Stimulated activated CD4-positive, alpha-beta T cell treated with anti-CD3 and anti-CD28 coated beads, Interleukin-4, amount 100 ng/mL, for 4 hours (primary cell): ENCODE results near the gene RAB3IL1.

ENCODE experiments used
- DNase-seq, 2 experiments: peaks; one replicate each; pipeline ENCODE4 v3.0.0-alpha.2; 2020

RAB3IL1 gene

GRCh38 chr11:61952882-61953281 lies 35.5 kb upstream of the RAB3IL1 start:
- no peak for DNase-seq

DNA sequence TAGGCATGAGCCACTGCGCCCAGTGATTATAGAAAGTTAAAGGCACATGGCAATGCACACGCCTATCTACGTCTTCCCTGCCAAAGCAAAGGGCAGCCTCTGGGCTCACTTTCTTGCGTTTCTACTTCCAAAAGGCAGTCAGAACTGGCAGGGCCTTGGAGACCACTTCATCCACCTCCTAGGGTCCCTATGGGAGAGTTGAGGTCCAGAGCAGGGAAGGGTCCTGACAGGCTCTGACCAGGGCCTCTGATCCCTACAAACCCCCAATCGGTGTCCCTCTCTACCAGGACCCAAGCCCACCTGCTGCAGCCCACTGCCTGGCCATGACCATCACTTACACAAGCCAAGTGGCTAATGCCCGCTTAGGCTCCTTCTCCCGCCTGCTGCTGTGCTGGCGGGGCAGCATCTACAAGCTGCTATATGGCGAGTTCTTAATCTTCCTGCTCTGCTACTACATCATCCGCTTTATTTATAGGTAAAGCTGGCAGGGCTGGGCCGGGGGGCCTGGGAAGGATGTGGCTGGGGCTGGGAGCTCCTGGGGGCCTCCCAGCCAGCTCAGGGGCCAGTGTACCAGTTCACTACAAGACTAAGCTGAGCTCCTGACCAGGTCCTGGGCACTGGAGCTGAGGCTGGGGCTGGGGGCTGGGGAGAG lies 34.2 kb upstream of the RAB3IL1 start:
- no peak for DNase-seq

- DNase-seq, result no peak
These were observed 32.7 kb upstream of the RAB3IL1 start, which contains the start of gene BEST1 for GRCh38 chr11:61950035-61950547. Gene BEST1 (plus strand): TSS chr11:61950351. CDS start chr11:61951807, 1,456 bp downstream.

GRCh38 chr11:61949169-61950034 lies 32.0 kb upstream of the RAB3IL1 start:
- no peak for DNase-seq

DNA sequence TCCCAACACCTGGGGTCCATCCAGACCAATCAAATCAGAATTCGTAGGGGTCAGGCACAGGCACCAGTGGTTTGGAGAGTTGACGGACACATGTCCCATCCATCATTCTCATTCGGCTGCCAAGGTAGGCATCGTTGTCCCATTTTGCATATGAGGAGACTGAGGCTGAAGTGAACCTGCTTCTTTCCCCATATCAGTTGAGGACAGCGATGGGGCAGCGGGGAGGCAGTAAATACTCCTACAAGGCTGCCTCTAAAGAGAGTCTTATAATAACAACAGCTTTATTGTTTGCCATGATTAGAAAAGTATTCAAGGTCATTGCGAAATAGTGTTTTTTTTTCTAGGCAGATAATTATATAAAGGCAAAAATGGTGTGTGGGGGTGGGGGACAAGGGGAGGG lies 31.1 kb upstream of the RAB3IL1 start:
- no peak for DNase-seq

DNA sequence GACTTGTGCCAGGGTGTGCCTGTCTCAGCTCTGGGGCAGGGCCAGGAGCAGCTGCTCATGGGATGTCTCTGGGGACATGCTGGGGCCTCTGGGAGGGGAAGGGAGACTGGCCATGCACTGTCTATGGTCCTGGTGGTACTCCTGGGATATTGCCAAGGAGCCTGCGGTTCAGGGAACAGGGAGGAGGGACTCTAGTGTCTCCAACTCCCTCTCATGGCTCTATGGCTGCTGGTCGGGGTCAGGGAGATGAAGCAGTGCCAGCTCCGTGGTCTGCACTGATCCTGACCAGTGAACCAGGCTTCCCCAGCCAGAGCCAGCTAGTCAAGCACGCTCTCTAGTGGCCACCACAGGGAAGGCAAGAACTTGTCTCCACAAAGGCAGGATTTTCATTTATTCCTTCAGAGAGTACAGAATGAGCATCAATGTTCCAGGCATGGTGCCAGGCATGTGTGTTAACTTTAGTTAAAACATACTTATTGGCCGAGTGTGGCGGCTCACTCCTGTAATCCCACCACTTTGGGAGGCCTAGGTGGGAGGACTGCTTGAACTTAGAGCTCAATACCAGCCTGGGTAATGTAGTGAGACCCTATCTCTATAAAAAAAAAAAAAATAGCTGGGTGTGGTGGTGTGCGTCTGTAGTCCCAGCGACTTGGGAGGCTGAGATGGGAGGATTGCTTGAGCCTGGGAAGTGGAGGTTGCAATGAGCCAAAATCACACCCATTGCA lies 30.3 kb upstream of the RAB3IL1 start:
- peak; percentile 48 to 51 for DNase-seq

- no peak for DNase-seq
These were observed 29.5 kb upstream of the RAB3IL1 start for GRCh38 chr11:61946894-61947293.

DNA sequence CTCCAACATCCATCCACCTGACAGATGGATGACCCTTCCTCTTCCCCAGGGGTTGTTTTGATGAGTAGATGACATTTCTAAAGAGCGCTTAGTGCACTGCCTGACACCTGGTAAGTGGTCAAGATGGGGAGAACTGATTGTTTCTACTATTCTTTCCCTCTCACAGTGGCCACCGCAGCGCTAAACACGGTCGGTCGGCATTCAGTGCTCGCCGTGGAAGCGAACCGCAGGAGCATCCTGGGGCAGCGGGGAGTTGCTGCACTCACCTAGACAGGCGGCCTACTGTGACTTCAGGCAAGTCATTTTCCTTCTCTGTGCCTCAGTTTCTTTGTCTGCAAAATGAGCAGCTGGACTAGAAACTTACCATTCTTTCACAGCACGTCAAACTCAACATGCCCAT lies 27.8 kb upstream of the RAB3IL1 start:
- no peak for DNase-seq

- DNase-seq, result no peak
These were observed 23.1 kb upstream of the RAB3IL1 start for GRCh38 chr11:61940466-61940865.

DNA sequence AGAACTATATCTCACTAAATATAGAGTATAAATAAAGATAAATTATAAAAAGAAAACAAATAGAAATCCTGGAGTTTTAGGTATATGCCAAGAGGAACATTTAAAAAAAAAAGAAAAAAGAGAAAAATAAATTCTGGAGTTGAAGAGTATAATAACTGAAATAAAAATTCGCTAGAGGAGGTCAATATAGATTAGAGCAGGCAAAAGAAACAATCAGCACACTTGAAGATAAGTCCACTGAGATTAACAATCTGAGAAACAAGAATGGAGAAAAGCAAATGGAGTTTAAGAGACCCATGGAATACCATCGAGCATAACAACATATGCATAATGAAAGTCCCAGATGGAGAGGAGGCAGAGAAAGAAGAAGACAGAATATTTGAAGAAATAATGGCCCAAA lies 18.5 kb upstream of the RAB3IL1 start:
- DNase-seq, result no peak

- no peak for DNase-seq
These were observed 13.6 kb upstream of the RAB3IL1 start for GRCh38 chr11:61930933-61931332.

GRCh38 chr11:61928606-61929005 lies 11.2 kb upstream of the RAB3IL1 start:
- no peak for DNase-seq

DNA sequence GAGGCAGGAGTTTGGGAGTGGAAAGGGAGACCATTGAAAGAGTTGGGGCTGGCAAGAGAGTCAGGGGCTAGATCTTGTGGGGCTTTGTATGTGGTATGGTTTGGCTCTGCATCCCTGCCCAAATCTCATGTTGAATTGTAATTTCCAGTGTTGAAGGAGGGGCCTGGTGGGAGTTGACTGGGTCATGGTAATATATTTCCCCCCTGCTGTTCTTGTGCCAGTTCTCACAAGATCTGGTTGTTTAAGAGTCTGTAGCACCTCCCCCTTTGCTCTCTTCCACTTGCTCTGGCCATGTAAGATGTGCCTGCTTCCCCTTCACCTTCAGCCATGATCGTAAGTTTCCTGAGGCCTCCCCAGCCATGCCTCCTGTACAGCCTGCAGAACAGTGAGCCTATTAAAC lies 10.1 kb upstream of the RAB3IL1 start:
- no peak for DNase-seq

- DNase-seq, result no peak
These were observed 8.9 kb upstream of the RAB3IL1 start for GRCh38 chr11:61926235-61926634.

DNA sequence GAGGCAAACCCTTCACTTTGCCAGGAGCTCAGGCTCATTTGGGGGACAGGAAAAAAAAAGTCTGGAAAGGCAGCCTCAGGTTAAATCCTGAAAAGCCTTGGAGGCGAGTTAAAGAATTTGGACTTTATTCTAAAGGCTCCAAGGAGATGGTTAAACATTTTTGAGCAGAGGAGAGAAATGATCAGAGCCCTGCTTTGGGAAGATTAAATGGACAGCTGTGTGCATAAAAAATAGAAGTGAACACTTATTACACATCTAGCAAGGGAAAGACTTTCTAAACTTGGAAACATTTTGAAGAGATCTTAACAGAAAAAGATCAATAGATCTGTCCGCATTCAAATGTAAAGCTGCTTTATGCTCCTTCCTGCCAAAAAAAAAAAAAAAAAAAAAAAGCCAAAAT lies 8.4 kb upstream of the RAB3IL1 start:
- no peak for DNase-seq

- no peak for DNase-seq
These were observed 6.7 kb upstream of the RAB3IL1 start for GRCh38 chr11:61924064-61924455.

- DNase-seq, result no peak
These were observed 6.0 kb upstream of the RAB3IL1 start for GRCh38 chr11:61923166-61924063.

DNA sequence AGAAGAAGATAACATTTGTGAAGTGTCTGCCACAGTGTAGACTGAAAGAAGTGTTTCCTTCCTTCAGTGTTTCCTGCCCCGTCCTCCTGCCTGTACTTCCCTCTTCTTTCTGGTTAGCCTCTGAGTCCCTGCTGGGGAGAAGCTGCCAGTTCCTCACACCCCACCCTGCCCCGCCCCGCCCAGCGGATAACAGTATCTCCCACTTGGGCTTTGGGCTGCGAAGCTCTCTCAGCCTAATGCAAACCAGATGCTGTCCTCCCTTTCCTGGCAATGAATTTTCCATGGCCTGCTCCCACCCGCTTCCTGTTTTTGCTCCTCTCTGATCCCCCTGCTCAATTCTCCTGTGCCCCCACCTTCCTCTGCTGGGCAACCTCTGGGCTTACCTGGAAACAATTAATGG lies 5.2 kb upstream of the RAB3IL1 start:
- DNase-seq, result no peak

GRCh38 chr11:61921446-61921845 lies 4.1 kb upstream of the RAB3IL1 start:
- no peak for DNase-seq

DNA sequence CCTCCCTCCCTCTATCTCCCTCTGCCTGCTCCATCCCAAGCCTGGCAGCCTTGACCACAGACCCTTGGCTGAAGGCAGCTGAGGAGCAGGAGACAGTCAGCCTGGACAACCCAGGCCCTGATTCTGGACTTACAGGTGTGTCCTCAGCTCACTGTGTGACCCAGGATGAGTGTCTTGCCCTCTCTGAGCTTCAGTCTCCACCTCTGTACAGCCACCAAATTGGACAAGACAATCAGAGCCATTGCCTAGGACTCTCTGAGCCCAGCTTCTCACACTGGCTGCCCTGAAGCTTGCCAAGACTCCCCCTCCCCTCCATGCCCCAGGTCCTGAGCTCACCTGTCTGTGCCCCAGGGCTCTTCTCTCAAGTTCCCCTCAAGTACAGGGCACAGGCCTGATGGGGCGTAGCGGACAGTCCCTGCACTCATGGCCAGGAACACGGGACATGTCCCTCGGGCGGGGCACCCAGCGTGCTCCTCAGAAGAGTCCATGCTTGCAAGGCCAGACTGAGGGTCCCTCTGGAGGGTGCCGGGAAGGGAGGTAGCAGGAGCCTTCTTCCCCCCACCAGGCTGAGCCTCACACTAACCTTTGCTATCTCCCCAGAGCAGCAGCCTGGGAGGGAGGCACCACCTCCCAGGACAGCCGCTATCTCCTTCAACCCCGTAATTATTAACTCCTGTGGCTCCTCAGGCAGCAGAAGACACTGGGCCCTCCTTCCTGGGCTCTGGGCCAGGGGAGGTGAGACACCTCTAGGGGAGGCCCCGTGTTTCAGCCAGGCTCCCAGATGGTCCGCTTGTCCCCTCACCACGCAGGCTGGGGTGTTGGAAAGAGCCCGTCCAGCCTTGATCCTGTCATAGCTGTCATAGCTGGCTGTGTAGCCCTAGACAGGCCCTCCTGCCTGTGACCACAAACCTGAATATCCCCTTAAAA lies 2.6 kb upstream of the RAB3IL1 start:
- no peak for DNase-seq
